SIG-M5 (cell line): ENCODE measurements around the gene SLC24A1.

ENCODE experiments used
- DNase-seq: peaks from one replicate; lab custom pipeline; 2025; lab: John Stamatoyannopoulos, UW

The SLC24A1 gene

GRCh38 chr15:65653341-65653740 lies 31.6 kb downstream of the SLC24A1 start:
- no peak for DNase-seq

DNA sequence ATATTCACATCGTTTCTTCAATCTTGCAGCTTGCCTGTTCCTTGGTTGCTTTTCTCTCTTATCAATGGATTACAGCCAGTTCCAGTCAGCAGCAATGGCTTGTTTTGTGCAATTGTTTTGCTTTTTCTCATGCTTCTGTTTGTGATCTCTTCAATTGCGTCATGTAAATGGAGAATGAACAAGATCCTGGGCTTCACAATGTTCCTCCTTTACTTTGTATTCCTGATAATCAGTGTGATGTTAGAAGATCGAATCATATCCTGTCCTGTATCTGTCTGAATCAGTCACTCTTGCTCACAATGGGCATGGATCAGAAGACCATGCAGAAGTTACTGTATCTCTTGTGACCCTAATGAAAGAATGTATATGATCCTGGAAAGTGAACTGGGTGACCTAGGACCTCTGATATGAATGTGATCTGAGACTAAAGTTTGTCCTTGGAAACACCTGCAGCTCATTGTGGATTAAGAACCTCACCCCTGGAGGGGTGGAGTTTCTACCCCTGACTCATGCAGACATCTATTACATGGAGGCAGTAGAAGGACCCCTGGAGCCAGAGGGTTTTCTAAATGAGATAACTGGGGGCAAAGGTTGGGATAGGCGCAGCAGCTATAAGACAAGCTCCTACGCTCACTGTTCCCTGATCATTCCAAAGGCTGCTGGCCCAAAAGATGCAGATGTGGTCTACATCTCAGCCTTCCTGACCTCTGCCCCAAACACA lies 32.2 kb downstream of the SLC24A1 start:
- DNase-seq = no peak

DNA sequence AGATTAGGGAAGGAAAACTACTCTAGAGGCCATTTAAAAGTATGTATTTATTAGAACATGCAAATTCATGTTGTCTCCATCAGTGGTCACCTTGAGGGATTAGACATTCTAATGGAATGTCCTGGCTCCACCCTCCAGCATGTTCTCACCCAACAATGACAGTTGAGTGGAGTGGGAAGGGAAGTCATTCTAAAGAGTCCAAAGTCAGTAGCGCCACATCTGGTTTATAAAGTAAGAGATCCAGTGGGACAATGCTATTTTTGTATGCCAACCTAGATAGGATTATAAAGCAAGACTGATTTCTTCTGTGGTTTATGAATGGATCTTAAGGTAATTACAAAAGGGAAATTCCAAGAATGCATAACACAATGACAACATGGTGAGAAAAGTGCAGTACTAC lies 33.3 kb downstream of the SLC24A1 start:
- DNase-seq = no peak

GRCh38 chr15:65655457-65655856 lies 33.7 kb downstream of the SLC24A1 start:
- no peak for DNase-seq

- no peak for DNase-seq
Measured at GRCh38 chr15:65659502-65660052, 37.8 kb downstream of the SLC24A1 start.

- DNase-seq = no peak
Measured at GRCh38 chr15:65660927-65661326, 39.2 kb downstream of the SLC24A1 start.

DNA sequence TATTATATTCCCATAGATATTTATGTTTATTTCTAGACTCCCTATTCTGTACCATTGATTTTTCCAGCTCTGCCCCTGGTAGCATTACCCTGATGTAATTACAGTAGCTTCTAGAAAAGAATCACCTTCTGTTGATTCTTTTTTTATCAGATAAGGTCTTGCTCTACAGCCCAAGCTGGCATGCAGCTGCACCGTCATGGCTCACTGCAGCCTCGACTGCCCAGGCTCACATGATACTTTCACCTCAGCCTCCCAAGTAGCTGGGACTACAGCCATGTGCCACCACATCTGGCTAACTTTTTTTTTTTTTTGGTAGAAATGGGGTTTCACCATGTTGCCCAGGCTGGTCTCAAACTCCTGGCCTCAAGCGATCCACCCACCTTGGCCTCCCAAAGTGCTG lies 41.8 kb downstream of the SLC24A1 start:
- DNase-seq = no peak

DNA sequence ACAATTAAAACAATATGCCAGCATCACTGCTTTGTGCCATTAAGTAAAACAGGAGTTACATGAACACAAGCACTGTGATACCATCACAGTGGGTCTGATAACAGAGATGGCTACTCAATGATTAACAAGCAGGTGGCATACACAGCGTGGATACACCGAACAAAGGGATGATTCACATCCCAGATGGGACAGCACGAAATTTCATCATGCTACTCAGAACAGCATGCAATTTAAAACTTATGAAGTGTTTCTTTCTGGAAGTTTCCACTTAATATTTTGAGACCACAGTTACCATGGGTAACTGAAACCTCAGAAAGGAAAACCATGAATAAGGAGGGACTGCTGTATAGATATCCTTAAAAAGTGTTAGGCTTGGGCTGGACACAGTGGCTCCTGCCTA lies 44.5 kb downstream of the SLC24A1 start:
- DNase-seq = no peak

- no peak for DNase-seq
Measured at GRCh38 chr15:65675551-65675950, 53.8 kb downstream of the SLC24A1 start.

DNA sequence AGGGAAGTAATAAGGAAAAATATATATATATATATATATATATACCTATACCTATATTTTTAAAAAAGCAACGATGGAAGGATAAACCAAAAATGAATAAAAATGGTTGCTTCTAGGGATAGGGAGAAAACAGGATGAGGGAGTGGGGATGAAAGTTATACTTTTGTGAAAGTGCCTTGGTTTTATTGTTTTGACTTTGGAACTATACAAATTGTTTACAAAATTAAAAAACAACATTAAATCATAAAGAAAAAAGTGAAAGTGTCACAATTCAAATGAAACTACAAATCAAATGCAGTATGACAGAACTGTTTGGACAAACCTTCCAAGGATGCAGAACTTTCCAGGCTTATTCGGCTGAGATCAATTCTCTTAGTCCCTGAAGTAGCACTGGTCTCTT lies 54.4 kb downstream of the SLC24A1 start:
- DNase-seq = no peak

- DNase-seq = no peak
Measured at GRCh38 chr15:65680544-65680943, 58.8 kb downstream of the SLC24A1 start.

- DNase-seq = no peak
Measured at GRCh38 chr15:65682404-65682911, 60.7 kb downstream of the SLC24A1 start.

DNA sequence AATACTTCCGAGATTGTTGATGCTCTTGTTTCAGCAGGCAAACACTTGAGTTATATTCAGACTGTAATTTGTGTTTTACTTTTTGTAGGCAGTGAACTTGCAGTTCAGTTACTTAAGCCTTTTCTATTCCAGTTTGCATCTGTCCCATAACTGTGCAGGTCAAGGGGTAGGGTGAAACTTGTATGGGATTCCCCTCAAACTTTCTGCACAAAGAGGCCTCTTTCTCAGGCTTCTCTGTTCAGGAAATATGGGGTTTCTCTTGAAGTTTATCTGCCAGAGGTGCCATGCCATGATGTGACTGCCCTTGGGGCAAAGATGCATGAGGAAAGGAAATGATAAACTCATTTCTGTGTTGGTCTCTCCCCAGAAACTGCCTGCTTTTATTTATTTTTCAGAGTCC lies 66.7 kb downstream of the SLC24A1 start:
- no peak for DNase-seq

DNA sequence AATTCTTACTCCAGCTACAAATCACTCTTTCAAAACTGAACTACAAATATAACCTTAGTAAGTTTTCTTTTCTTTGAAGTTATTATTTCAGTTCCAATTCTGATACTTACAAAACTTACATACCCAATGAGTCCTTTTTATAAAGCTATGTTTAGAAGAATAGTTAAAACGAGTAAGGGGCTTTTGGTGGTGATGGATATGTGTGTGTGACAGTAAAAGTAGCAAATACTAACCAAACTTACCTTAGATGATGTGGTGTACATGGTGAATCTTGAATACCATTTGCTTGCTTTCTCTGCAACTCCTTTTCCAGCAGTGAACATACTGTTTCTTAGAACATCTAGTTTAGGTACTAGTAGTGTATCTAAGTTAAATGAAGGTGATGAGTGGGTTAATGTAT lies 68.4 kb downstream of the SLC24A1 start:
- DNase-seq = no peak

- no peak for DNase-seq
Measured at GRCh38 chr15:65690778-65691177, 69.0 kb downstream of the SLC24A1 start.

- no peak for DNase-seq
Measured at GRCh38 chr15:65695081-65695480, 73.3 kb downstream of the SLC24A1 start.
